GM21367 (cell line): ENCODE data around the gene THOC6.

Experiments used
- ATAC-seq: cut with Tn5 transposase; IDR thresholded peaks from one replicate; pipeline ENCODE4 v1.9.1; 2021; ENCODE audit not compliant: unreplicated experiment

The THOC6 gene

GRCh38 chr16:3029491-3030221 lies 5.8 kb downstream of the THOC6 start:
- ATAC-seq, result no peak

- no peak for ATAC-seq
Observed at GRCh38 chr16:3030222-3031212, 6.7 kb downstream of the THOC6 start.

GRCh38 chr16:3032624-3033023 lies 8.8 kb downstream of the THOC6 start:
- ATAC-seq, result no peak

- ATAC-seq, result no peak
Observed at GRCh38 chr16:3035289-3035971, 11.6 kb downstream of the THOC6 start.

GRCh38 chr16:3035972-3036725 lies 12.3 kb downstream of the THOC6 start:
- no peak for ATAC-seq

- ATAC-seq, result no peak
Observed at GRCh38 chr16:3036726-3037315, 13.0 kb downstream of the THOC6 start, which contains the start of gene BICDL2. BICDL2 (minus strand) TSS chr16:3036944; CDS start chr16:3035496, 1,448 bp downstream.

GRCh38 chr16:3038256-3038655 lies 14.4 kb downstream of the THOC6 start:
- ATAC-seq, result no peak

GRCh38 chr16:3038896-3039295 lies 15.1 kb downstream of the THOC6 start:
- no peak for ATAC-seq

- no peak for ATAC-seq
Observed at GRCh38 chr16:3042376-3042775, 18.5 kb downstream of the THOC6 start.

GRCh38 chr16:3044708-3045107 lies 20.9 kb downstream of the THOC6 start:
- ATAC-seq, result no peak

- no peak for ATAC-seq
Observed at GRCh38 chr16:3045758-3046640, 22.2 kb downstream of the THOC6 start, which contains the start of gene MMP25. MMP25 (plus strand) TSS chr16:3046561; CDS start chr16:3046918, 357 bp downstream.

- no peak for ATAC-seq
Observed at GRCh38 chr16:3046641-3047386, 23.0 kb downstream of the THOC6 start.

- ATAC-seq, result no peak
Observed at GRCh38 chr16:3047387-3047720, 23.5 kb downstream of the THOC6 start.

GRCh38 chr16:3049921-3050481 lies 26.2 kb downstream of the THOC6 start:
- no peak for ATAC-seq

GRCh38 chr16:3050487-3050886 lies 26.7 kb downstream of the THOC6 start:
- ATAC-seq, result no peak

GRCh38 chr16:3051009-3051408 lies 27.2 kb downstream of the THOC6 start:
- ATAC-seq, result no peak

- no peak for ATAC-seq
Observed at GRCh38 chr16:3051494-3051893, 27.7 kb downstream of the THOC6 start.
